GM06990 (cell line): ENCODE results near the gene SHC3.

ENCODE experiments used
- DNase-seq: peaks from one replicate; pipeline ENCODE4 v3.0.0-alpha.2; 2011; ENCODE audit not compliant: insufficient read length; ENCODE audit errors: extremely low read depth
- H3K27me3 ChIP-seq: replicated peaks from 2 replicates; pipeline ENCODE4 v1.6.0; 2011; ENCODE audit warnings: low read length; ENCODE audit not compliant: control insufficient read depth, insufficient read depth
- H3K36me3 ChIP-seq: 2 replicates; pipeline ENCODE4 v1.5.1; 2011; ENCODE audit warnings: low read length; ENCODE audit not compliant: control insufficient read depth, insufficient read depth
- H3K4me3 ChIP-seq: replicated peaks from 2 replicates; pipeline ENCODE4 v1.5.1; 2011; ENCODE audit warnings: low read depth, mild to moderate bottlenecking, control low read depth, low read length
- TF ChIP-seq, protein P1 (sequence below): IDR thresholded peaks from 2 replicates; pipeline ENCODE4 v1.5.1; 2011; ENCODE audit warnings: low read length, control low read depth, mild to moderate bottlenecking, inconsistent platforms; ENCODE audit not compliant: insufficient read depth, poor library complexity, severe bottlenecking

The SHC3 gene

DNA sequence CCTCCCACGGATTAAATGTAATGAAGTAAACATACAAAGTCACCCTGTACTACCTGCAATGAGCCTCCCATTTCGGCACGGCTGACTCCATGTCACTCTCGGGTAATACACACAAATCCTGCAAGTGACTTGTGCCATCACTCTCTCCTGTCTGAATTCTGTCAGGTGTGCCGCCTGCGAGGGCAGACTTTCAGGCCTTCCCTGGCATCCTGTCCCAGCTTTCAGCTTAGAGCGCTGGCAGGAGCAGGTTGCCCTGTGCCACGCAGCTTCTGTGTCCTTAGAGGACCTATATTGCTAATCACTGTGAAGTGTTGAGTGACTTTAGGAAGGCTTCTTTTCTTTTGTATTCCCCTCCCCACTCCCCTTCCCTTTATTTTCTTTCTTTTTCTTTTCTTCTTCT lies 213.1 kb downstream of the SHC3 start:
- TF ChIP-seq, protein P1, sequence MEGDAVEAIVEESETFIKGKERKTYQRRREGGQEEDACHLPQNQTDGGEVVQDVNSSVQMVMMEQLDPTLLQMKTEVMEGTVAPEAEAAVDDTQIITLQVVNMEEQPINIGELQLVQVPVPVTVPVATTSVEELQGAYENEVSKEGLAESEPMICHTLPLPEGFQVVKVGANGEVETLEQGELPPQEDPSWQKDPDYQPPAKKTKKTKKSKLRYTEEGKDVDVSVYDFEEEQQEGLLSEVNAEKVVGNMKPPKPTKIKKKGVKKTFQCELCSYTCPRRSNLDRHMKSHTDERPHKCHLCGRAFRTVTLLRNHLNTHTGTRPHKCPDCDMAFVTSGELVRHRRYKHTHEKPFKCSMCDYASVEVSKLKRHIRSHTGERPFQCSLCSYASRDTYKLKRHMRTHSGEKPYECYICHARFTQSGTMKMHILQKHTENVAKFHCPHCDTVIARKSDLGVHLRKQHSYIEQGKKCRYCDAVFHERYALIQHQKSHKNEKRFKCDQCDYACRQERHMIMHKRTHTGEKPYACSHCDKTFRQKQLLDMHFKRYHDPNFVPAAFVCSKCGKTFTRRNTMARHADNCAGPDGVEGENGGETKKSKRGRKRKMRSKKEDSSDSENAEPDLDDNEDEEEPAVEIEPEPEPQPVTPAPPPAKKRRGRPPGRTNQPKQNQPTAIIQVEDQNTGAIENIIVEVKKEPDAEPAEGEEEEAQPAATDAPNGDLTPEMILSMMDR, result no peak
- no peak overlapping the region for H3K4me3 ChIP-seq
- no peak for DNase-seq

DNA sequence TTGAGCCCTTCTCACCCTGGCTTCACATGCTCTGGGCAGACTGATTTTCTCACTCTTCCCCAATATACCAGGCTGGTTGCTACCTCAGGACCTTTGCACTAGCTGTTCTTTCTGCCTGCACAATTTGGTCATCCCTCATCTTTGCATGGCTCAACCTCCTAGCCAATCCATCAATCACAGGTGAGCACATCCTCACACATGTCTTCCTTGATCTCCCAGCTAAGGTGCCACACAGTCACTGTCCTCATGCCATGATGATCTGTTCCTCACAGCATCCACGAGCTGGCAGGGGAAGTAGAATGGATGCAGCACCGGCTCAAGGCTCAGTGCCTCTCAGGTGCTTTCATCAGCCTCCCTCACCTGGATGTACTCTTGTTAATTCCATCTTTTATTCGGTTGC lies 218.0 kb downstream of the SHC3 start:
- no peaks in the 10 kb centered on the region for H3K36me3 ChIP-seq
- no peak for DNase-seq
- no peak overlapping the region for H3K4me3 ChIP-seq
- H3K27me3 ChIP-seq, result no peaks in the 10 kb centered on the region; the same call in 1 of the 2 replicates
- TF ChIP-seq, protein P1, result no peak

More for the DNA sequence above, 213.1 kb downstream of the SHC3 start:
- Histone ChIP-seq H3K27me3 (no peaks in the 10 kb centered on the region; the same call in 1 of the 2 replicates), H3K36me3 (no peaks in the 10 kb centered on the region)

DNA sequence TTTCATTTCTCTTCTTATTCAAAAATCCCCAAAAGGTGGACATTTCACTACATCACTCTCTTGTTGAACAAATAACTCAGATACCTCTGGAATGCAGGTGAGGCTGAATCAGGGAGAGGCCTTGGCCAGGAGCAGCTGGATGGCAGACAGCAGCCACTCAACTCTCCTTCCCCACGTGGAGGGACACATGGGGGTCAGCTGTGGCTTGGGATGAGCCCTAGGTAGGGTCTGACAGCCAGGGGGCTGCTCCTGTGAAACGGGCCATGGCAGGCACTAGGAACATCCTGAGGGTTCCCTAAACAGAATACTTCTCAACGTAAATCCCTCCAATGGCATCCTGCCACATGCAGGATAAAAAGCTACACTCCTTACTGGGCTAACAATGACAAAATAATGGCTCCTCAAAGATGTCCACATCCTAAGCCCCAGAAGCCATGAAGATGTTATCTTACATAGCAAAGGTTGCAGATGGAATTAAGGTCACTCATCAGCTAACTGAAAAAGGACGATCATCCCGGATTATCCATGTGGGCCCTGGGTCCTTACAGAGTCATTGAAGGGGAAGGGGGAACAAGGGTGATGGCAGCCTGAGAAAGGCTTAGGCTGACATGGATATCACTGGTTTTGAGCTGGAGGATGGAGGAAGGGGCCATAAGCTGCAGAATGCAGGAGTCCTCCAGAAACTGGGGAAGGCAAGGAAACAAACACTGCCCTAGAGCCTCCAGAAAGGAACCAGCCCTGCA lies 218.7 kb downstream of the SHC3 start:
- Histone ChIP-seq H3K36me3 (no peaks in the 10 kb centered on the region), H3K27me3 (no peaks in the 10 kb centered on the region; the same call in 1 of the 2 replicates), H3K4me3 (no peak overlapping the region)
- DNase-seq, result no peak
- TF ChIP-seq, protein P1, result no peak

DNA sequence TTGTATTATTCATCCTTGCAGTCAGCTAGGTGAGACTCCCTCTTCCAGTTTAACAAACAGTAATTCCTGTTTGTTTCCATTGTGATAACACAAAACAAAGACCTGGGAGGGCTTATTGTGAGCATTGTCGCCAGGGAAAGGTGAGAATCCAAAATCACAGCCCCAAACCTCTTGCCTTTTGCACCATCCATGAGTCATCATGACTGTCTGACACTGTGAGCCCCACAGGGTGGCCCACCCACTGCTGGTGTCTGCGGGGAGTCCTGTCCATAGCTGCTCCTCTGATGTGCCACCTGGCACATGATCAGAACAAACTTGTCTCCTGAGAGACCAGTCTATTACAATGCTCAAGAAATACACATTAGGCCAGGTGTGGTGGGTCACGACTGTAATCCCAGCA lies 221.1 kb downstream of the SHC3 start:
- Histone ChIP-seq H3K27me3 (no peaks in the 10 kb centered on the region; the same call in 1 of the 2 replicates), H3K36me3 (no peaks in the 10 kb centered on the region), H3K4me3 (no peak overlapping the region)
- no peak for DNase-seq
- TF ChIP-seq, protein P1, result no peak
